Activated B cell treated with CpG ODN at 0.5 μM for 24 hours (primary cell): ENCODE measurements around the gene ATP8B4. TPM values are rescaled to one million over a fixed set of nuclear protein-coding genes. Genes with fewer than 3 reads are reported as not detected.

Experiments
- ATAC-seq: fragments of 200-7000 bp; cut with Tn5 transposase; one replicate; pipeline ENCODE4 v1.10.0; 2021; ENCODE audit warnings: low read depth, mild to moderate bottlenecking, moderate library complexity
- CTCF ChIA-PET: fragments of 350-600 bp; sonication (Branson Sonifier 250); formaldehyde crosslinking; loops from one replicate; lab custom pipeline; 2021; ENCODE audit warnings: antibody characterized with exemption; lab: Charles Lee
- POLR2A ChIA-PET: fragments of 350-600 bp; sonication (Branson Sonifier 250); formaldehyde crosslinking; loops from one replicate; lab custom pipeline; 2021; ENCODE audit warnings: antibody characterized with exemption; lab: Charles Lee
- DNase-seq: peaks from one replicate; pipeline ENCODE4 v3.0.0; 2022
- H3K27ac Mint-ChIP-seq: one replicate; pipeline ENCODE4 v1.8.0; 2020; ENCODE audit warnings: mixed read lengths
- H3K27me3 Mint-ChIP-seq: one replicate; pipeline ENCODE4 v1.8.0; 2021; ENCODE audit warnings: mixed read lengths
- H3K36me3 Mint-ChIP-seq: one replicate; pipeline ENCODE4 v1.8.0; 2021; ENCODE audit warnings: low read depth, mixed read lengths
- H3K4me1 Mint-ChIP-seq: one replicate; pipeline ENCODE4 v1.8.0; 2021; ENCODE audit warnings: mixed read lengths
- H3K4me3 Mint-ChIP-seq: one replicate; pipeline ENCODE4 v1.8.0; 2020; ENCODE audit warnings: mild to moderate bottlenecking, mixed read lengths
- H3K9me3 Mint-ChIP-seq: one replicate; pipeline ENCODE4 v1.8.0; 2020; ENCODE audit warnings: mixed read lengths
- intact Hi-C: fragments of 100-400 bp; cut with micrococcal nuclease; formaldehyde crosslinking; loops from one replicate; pipeline ENCODE4 v1.15.1; 2024
- total RNA-seq: library from RNA; stranded (reverse); gene quantifications from 2 replicates; pipeline ENCODE4 v1.2.3, GENCODE V29; 2022
- TF ChIP-seq, protein P1 (sequence below): fragments of 200-600 bp; IDR thresholded peaks from one replicate; pipeline ENCODE4 v1.8.0; 2022; ENCODE audit warnings: antibody characterized with exemption, mild to moderate bottlenecking

The ATP8B4 gene
- total RNA-seq, 1 donor from 2014 or later: 0.86 TPM

DNA sequence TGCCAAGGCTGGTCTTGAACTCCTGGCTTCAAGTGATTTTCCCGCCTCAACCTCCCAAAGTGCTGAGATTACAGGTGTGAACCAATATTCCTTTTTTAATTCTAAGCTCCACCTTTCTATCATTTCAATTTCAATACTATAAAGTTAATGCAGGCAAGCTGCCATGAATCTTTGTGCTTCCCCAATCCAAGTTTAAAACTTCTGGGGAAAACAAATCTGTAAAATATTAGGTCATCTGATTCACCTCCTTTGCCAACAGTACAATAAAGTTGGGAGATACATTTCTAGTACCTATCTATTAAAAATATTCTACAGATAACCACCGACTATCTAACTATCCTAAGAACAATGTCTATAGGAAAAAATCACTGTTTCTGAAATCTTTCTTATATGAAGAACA is 102.1 kb downstream of the ATP8B4 start:
- ChIA-PET CTCF (no interaction called here), POLR2A (no interaction called here)
- Mint-ChIP-seq H3K27me3 (peaks cover 4% of the 10 kb centered on the region), H3K4me1 (no peaks in the 10 kb centered on the region), H3K36me3 (no peaks in the 10 kb centered on the region), H3K9me3 (no peaks in the 10 kb centered on the region), H3K4me3 (no peak overlapping the region), H3K27ac (no peak overlapping the region)
- DNase-seq: no peak
- TF ChIP-seq, protein P1, sequence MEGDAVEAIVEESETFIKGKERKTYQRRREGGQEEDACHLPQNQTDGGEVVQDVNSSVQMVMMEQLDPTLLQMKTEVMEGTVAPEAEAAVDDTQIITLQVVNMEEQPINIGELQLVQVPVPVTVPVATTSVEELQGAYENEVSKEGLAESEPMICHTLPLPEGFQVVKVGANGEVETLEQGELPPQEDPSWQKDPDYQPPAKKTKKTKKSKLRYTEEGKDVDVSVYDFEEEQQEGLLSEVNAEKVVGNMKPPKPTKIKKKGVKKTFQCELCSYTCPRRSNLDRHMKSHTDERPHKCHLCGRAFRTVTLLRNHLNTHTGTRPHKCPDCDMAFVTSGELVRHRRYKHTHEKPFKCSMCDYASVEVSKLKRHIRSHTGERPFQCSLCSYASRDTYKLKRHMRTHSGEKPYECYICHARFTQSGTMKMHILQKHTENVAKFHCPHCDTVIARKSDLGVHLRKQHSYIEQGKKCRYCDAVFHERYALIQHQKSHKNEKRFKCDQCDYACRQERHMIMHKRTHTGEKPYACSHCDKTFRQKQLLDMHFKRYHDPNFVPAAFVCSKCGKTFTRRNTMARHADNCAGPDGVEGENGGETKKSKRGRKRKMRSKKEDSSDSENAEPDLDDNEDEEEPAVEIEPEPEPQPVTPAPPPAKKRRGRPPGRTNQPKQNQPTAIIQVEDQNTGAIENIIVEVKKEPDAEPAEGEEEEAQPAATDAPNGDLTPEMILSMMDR: no peak
- intact Hi-C loops: no loop called here
- no peak for ATAC-seq

DNA sequence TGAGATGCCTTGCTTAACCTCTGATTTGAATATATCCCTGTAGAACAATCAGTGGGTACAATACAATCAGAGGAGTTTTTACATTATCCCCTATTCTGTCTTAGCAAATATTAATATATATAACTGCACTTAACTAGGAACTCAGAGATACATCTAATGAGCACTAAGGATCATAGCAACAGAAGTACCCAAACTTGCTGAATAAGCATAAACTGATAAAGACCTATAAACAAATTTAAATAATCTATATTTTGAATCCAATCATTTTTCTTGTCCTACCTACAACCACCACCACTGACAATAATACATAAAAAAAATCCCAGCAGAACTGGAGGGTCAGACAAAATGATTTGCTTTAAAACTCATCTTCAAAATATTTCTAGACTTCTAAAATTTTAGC is 106.2 kb downstream of the ATP8B4 start:
- intact Hi-C loops: no loop called here
- Mint-ChIP-seq H3K4me3 (no peak overlapping the region), H3K36me3 (no peaks in the 10 kb centered on the region), H3K27ac (no peak overlapping the region), H3K4me1 (no peaks in the 10 kb centered on the region), H3K27me3 (no peaks in the 10 kb centered on the region), H3K9me3 (no peaks in the 10 kb centered on the region)
- TF ChIP-seq, protein P1: no peak
- ChIA-PET POLR2A (interaction anchor here (0.5 kb wide), 1 partner anchor 291 kb away, joined by 3 read pairs; no protein-coding TSS in a partner anchor), CTCF (no interaction called here)
- ATAC-seq (no peak), DNase-seq (no peak)

DNA sequence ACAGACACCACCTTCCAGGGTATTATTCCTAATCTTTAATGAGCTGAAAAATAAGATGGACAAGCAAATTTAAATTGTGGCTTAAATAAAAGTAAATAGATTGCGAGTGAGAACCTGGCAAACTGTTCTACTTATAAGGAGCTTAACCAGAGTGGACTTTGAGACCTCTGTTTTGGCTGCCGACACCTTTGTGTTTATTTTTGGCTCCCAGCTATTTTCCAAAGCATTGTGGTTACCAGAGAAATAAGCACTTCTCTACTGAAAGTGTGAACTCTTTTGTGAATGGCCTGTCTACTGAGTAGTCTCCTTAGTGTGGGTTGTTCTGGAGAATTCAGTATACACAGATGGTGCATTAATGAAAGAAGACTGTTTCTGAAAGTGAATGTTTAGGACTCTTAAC is 109.4 kb downstream of the ATP8B4 start:
- ATAC-seq: no peak
- H3K4me3 Mint-ChIP-seq: no peak overlapping the region
- H3K9me3 Mint-ChIP-seq: no peaks in the 10 kb centered on the region
- intact Hi-C loops: loop anchor here (10.0 kb wide), 1 partner anchor 125 kb away; no protein-coding TSS in a partner anchor
- no peak for DNase-seq
- TF ChIP-seq, protein P1: no peak
- no peaks in the 10 kb centered on the region for H3K4me1 Mint-ChIP-seq
- CTCF ChIA-PET: no interaction called here
- H3K27ac Mint-ChIP-seq: no peak overlapping the region
- H3K36me3 Mint-ChIP-seq: no peaks in the 10 kb centered on the region
- no peaks in the 10 kb centered on the region for H3K27me3 Mint-ChIP-seq
- POLR2A ChIA-PET: no interaction called here

DNA sequence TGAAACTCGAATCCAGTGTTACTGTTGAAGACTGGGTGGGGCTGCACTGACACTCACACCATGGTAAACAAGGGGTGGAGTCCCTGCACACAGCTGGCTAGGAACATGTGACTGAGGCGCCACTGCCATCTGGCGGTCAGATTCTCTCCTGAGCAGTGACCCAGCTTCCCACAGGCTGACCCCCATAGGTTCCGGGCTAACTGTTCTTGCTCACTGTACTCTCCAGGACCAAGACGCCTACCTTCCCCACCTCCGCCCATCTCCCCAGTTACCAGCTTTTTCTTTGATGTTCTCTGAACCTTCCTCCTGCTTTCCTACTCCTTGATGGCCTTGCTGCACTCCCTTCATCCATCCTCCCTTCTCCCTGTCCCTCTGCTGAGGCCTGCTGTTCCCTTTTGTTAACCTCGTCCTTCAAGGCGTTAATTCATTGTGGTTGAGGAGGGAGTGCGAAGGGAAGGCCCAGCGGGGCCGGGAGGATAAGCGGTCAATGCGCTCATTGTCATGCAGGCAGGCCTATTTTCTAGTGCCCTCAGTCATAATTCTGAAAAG is 115.2 kb downstream of the ATP8B4 start:
- Mint-ChIP-seq H3K27ac (no peak overlapping the region), H3K27me3 (no peaks in the 10 kb centered on the region), H3K4me1 (peaks cover 11% of the 10 kb centered on the region), H3K36me3 (no peaks in the 10 kb centered on the region), H3K9me3 (no peaks in the 10 kb centered on the region), H3K4me3 (no peak overlapping the region)
- ChIA-PET CTCF (interaction anchor here (0.6 to 2.0 kb wide), 3 partner anchors 533 to 1142 kb away, joined by 3 to 15 read pairs (median 9); no protein-coding TSS in a partner anchor), POLR2A (no interaction called here)
- DNase-seq (peak; percentile 20), ATAC-seq (peak; percentile 88)
- TF ChIP-seq, protein P1: no peak
- intact Hi-C loops: loop anchor here (1.0 to 10.0 kb wide), 3 partner anchors 131 to 1142 kb away; no protein-coding TSS in a partner anchor

DNA sequence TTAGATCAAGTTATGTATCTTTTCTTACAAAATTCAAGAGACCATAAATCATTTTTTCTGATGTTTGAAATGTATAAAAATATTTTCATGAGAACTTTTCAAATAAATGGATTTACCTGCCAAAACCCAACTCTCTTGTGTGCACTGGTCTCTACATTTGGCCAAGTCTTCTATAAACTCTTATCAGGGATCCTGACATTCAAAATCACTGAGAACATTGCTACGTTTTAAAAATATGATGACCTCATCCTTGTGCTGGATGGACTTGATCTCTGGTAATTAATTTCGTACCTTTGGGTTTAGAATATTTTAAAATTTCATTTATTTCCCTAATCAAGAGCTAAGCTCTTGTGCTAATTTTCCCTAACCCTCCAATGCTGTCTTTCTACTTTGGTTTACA is 127.4 kb downstream of the ATP8B4 start:
- H3K27me3 Mint-ChIP-seq: no peaks in the 10 kb centered on the region
- H3K9me3 Mint-ChIP-seq: no peaks in the 10 kb centered on the region
- ChIA-PET CTCF (no interaction called here), POLR2A (no interaction called here)
- H3K4me1 Mint-ChIP-seq: no peaks in the 10 kb centered on the region
- DNase-seq (no peak), ATAC-seq (no peak)
- H3K4me3 Mint-ChIP-seq: no peak overlapping the region
- no peaks in the 10 kb centered on the region for H3K36me3 Mint-ChIP-seq
- intact Hi-C loops: no loop called here
- H3K27ac Mint-ChIP-seq: no peak overlapping the region
- TF ChIP-seq, protein P1: no peak
